Activated naive CD4-positive, alpha-beta T cell (primary cell): Measurements from ENCODE around the gene SLC46A1.

Source experiments
- DNase-seq, 4 experiments: peaks; one replicate each; lab custom pipeline; 2025; lab: John Stamatoyannopoulos, UW

Gene SLC46A1

GRCh38 chr17:28404007-28404406 is 2.0 kb downstream of the SLC46A1 start:
- DNase-seq, result no peak

- no peak for DNase-seq
Observed at GRCh38 chr17:28402844-28403243, 3.2 kb downstream of the SLC46A1 start.

DNA sequence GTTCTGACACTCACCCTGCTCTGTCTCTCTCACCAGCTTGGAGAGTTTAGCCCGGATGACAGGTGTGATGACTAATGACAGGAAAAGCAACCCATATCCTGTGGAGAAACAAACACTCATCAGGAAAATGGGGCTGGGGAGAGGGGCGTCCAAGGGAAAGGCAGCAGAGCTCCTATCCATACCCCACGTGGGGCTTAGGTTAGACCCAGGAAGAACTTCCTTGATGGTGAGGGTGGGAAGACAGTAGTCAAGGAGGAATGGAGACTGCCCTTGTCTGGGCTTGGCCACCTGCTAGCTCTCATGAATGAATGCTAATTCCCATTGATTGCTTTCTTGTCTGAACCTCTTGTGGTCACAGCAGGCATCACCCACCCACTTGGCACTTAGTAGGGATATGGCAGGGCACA is 3.8 kb downstream of the SLC46A1 start:
- DNase-seq, result no peak

DNA sequence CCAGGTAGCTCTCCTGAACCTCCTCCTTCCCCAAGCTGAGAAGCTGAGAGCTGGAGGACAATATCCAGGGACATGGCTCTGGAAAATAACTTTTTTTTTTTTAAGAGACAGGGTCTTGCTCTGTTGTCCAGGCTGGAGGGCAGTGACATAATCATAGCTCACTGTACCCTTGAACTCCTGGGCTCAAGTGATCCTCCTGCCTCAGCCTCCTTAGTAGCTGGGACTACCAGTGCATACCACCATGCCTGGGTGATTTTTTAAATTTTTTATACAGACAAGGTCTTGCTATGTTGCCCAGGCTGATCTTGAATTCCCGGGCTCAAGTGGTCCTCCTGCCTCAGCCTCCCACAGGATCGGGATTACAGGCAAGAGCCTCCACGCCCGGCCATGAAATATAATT is 6.2 kb downstream of the SLC46A1 start:
- no peak for DNase-seq

DNA sequence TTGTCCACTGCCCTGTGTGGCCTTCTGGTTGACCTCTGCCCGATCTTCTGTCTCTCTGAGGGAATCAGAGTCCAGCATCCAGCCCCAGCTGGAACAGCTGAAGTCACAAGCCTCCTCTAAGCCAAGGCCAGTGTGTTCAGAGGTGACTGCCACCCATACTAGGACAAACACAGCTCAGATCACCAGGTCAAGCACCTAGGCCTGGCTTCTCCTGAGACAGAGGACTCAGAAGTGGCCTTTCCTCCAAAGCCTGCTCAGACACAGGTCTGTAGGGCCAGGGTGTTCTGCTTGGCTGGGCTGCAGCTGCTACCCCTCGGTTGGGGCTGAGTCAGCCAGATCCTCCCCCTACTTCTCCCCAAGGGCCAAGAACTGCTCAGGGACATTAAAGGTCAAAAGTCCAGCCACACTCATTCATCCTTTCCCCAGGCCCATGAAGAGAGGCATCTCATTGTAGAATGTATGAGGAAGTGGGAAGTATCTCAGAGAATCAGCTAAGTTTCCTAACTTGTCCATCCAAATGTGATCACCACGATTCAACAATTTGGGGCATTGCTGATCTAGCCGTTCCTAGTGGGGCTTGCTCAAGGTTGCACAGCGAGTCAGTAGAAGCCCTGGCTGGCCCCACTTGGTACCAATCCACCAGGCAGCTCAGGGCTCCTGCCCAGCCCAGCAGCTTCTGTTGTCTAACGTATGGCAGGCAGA is 7.6 kb downstream of the SLC46A1 start:
- DNase-seq, result no peak

- no peak for DNase-seq
Observed at GRCh38 chr17:28397687-28398279, 8.2 kb downstream of the SLC46A1 start.

DNA sequence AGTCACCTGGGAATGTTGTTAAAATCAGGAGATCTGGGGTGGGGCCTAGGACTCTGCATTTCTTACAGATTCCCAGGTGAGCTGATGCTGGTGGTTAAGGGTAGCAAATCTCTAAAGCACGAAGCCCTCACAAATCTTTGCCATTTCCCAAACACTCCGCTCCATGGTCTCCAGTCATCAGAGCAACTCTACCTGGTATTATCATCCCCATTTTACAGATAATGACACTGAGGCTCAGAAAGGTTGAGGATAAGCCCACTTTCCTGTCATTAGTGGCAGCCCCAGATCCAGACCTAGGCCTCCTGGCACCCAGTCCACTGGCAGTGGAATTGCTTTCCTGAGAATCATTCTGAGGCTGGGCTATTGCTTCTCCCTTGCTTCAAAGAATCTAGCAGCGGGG is 8.7 kb downstream of the SLC46A1 start:
- no peak for DNase-seq

GRCh38 chr17:28396635-28397239 is 9.3 kb downstream of the SLC46A1 start:
- no peak for DNase-seq

DNA sequence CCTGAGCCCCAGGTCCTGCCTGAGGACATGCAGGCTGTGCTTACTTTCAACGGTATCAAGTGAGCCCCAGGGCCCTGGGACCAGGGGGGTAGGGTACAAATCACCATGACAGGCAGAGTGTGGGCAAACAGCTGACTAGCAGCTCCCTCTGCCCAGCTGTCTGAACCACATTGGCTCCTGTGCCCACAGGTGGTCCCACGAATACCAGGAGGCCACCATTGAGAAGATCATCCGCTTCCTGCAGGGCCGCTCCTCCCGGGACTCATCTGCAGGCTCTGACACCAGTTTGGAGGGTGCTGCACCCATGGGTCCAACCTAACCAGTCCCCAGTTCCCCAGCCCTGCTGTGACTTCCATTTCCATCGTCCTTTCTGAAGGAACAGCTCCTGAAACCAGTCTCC is 10.0 kb downstream of the SLC46A1 start:
- DNase-seq, result no peak

- DNase-seq, result no peak
Observed at GRCh38 chr17:28395426-28395825, 10.6 kb downstream of the SLC46A1 start.

- no peak for DNase-seq
Observed at GRCh38 chr17:28394337-28395116, 11.5 kb downstream of the SLC46A1 start.

DNA sequence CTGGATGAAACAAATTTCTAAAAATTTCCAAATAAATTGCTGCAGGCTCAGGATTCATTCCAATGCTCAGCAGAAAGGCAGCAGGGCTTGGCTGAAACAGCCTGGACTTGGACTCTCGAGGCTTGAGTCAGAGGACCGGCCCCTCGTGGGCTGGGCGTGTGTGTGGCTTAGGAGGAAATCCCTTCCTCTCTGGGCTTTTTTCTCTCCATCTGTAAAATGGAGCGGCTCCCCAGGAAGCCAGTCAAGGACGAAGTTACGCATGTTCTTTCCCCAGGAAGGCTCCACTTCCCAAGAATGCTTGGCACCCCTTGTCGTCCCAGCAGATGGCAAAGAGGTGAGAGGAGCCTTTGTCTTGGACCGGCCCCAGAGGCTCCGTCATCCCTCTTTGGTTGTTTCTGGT is 13.5 kb downstream of the SLC46A1 start:
- DNase-seq, result no peak

DNA sequence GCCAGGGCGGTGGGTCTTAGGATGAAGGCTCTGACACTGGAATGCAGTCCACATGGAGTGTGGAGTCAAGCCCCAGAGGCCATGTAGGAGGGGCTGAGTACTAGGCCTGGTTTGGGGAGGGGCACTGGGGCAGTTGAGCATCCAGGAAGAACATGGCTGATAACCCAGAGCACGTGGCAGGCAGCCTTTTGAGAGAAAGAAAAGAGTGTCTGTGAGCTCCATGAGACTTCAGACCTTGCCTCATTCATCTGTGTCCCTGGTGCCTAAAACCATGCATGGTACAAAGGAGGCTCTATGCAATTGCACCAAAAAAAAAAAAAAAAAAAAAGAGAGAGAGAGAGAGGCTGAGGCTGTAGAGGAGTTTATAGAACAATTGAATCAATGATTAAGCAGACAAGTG is 14.6 kb downstream of the SLC46A1 start:
- DNase-seq, result no peak

- no peak for DNase-seq
Observed at GRCh38 chr17:28390984-28391383, 15.0 kb downstream of the SLC46A1 start.

GRCh38 chr17:28390563-28390962 is 15.4 kb downstream of the SLC46A1 start:
- no peak for DNase-seq

- no peak for DNase-seq
Observed at GRCh38 chr17:28390141-28390540, 15.9 kb downstream of the SLC46A1 start.

DNA sequence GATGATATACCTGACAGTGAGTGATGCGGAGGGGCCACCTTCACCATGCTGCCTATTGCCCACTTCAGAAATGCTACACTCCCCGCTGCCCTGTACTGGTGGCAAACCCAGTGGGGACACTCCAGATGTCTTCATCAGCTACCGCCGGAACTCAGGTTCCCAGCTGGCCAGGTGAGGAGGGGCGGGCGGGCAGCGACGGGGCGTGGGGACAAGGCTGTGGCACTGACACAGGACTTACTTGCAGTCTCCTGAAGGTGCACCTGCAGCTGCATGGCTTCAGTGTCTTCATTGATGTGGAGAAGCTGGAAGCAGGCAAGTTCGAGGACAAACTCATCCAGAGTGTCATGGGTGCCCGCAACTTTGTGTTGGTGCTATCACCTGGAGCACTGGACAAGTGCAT is 17.9 kb downstream of the SLC46A1 start:
- DNase-seq, result no peak

- no peak for DNase-seq
Observed at GRCh38 chr17:28386391-28386790, 19.6 kb downstream of the SLC46A1 start.

GRCh38 chr17:28385406-28385805 is 20.6 kb downstream of the SLC46A1 start:
- DNase-seq, result no peak

- no peak for DNase-seq
Observed at GRCh38 chr17:28385037-28385400, 21.0 kb downstream of the SLC46A1 start.

DNA sequence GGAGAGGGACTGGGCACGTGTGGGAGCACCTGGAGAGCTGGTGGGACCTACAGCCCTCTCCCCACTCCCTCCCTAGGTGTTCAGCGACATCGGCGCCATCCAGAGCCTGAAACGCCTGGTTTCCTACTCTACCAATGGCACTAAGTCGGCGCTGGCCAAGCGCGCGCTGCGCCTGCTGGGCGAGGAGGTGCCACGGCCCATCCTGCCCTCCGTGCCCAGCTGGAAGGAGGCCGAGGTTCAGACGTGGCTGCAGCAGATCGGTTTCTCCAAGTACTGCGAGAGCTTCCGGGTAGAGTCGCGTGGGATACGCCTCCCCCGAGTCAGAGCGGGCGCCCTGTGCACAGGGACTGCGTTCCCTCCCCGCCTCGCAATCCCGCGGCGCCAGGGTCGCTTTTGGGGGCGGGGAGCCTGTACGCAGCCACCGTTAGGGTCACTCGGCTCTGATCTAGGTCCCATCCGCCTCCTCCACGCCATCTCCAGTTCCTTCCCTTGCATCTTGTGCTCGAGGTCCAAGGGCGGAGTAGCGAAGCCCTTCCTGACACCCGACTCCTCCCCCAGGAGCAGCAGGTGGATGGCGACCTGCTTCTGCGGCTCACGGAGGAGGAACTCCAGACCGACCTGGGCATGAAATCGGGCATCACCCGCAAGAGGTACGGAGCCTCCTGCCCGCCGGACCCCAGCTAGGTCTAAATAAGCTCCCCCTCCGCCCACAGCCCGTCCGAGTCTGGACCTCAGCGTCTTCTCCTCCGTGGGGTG is 21.6 kb downstream of the SLC46A1 start:
- DNase-seq, result peak in 3 of 4 experiments; percentile 36 to 50 (median 50)
